ENCODE measurements around the gene HDHD2. TPM values are rescaled to one million over a fixed set of nuclear protein-coding genes. Genes with fewer than 3 reads are reported as not detected.
"Not testable (repeated sequence)": the region's sequence is repeated elsewhere in the genome, so short reads cannot be mapped to it uniquely, and the experiment has no call there.

HDHD2 gene, protein sequence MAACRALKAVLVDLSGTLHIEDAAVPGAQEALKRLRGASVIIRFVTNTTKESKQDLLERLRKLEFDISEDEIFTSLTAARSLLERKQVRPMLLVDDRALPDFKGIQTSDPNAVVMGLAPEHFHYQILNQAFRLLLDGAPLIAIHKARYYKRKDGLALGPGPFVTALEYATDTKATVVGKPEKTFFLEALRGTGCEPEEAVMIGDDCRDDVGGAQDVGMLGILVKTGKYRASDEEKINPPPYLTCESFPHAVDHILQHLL
- 12.6 and 18.2 TPM in 2 replicates for total RNA-seq

DNA sequence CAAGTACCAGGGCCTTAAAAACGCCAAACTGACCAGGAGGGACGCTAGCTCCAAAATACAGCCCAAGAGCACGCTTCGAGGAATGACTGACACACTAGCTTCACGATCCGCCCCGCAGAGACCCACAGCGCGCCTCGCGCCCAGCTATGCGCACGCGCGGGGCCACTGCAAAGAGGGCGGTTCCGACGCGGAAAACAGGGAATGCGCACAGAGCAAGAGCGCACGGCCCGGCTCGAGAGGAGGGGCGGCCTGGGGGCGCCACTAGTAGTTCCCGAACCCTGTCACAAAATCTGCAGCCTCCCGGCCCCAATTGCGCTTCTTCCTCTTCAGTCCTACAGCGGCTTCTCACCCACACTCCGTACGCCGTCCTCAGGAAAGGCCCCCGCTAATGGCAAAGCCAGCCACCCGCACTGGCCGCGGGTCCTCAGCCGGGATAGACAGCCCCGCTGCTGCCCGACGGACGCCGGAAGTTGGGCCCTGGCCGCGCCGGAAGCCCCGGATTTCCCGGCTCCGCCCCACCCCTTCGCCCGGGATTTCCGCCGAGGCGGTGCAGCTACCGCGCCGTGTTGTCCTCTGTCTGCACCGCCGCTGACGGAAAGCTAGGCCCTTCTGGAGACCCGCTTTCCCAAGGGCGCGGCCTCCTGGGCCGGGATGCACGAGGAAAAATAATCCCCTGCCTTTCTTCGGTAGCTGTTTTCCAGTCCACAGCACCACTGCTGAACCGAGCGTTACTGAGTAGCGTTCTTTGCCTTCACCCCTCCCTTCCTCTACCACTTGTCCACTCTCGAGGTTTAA lies at the start of gene HDHD2:
TSS of gene HDHD2 (minus strand) at position 472 of the 795 bp plus-strand sequence. CDS start 14,061 bp downstream, outside the sequence.
- Histone ChIP-seq H3K27me3 (ENCODE audit: control insufficient read depth, insufficient read depth, low read length) (no peaks in the 10 kb centered on the region), H3K36me3 (ENCODE audit: control insufficient read depth, insufficient read depth, low read length) (peaks cover 2% of the 10 kb centered on the region), H3K4me3 (ENCODE audit: low read depth, low read length) (peak within 1 kb of the TSS; percentile 78)
- DNase-seq (ENCODE audit: low read depth), result peak; percentile 54
- no peak for FAIRE-seq
- TF ChIP-seq CTCF (IDR thresholded peaks at IDR 0.05; ENCODE audit: insufficient read depth, low read length, severe bottlenecking), result no peak

GRCh38 chr18:47195961-47196360 lies 45.7 kb upstream of the HDHD2 start:
- not testable (repeated sequence) for H3K27me3 ChIP-seq (ENCODE audit: control insufficient read depth, insufficient read depth, low read length); H3K4me3 ChIP-seq (ENCODE audit: low read depth, low read length); DNase-seq (ENCODE audit: low read depth); H3K36me3 ChIP-seq (ENCODE audit: control insufficient read depth, insufficient read depth, low read length); FAIRE-seq

DNA sequence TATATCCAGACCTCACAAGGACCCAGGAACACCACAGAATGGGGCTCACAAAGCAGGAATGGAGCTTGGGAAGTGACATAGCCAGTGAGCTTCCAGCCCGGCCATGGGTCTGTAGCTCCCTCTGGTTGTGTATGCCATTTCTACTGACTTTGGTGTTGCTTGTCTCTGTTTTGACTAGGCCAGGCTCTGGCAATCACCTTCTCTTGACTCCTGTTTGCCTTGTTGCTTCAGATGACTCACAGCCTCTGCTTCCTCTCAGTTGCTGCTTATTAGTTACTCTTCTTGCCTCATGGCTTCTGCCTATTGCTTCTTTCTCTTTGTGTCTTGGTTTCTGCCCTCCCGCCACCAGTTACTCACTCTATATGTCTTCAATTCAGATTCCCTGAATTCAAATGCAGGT lies 41.7 kb upstream of the HDHD2 start:
- Histone ChIP-seq H3K27me3 (ENCODE audit: control insufficient read depth, insufficient read depth, low read length) (no peaks in the 10 kb centered on the region), H3K4me3 (ENCODE audit: low read depth, low read length) (no peak overlapping the region), H3K36me3 (ENCODE audit: control insufficient read depth, insufficient read depth, low read length) (no peaks in the 10 kb centered on the region)
- TF ChIP-seq CTCF (IDR thresholded peaks at IDR 0.05; ENCODE audit: insufficient read depth, low read length, severe bottlenecking), result peak; percentile 5
- FAIRE-seq (peak; percentile 36), DNase-seq (ENCODE audit: low read depth) (peak; percentile 64)

GRCh38 chr18:47187721-47188120 lies 37.4 kb upstream of the HDHD2 start:
- Histone ChIP-seq H3K27me3 (ENCODE audit: control insufficient read depth, insufficient read depth, low read length) (no peaks in the 10 kb centered on the region), H3K36me3 (ENCODE audit: control insufficient read depth, insufficient read depth, low read length) (no peaks in the 10 kb centered on the region), H3K4me3 (ENCODE audit: low read depth, low read length) (no peak overlapping the region)
- DNase-seq (ENCODE audit: low read depth) (no peak), FAIRE-seq (no peak)
- no peak for TF ChIP-seq CTCF (IDR thresholded peaks at IDR 0.05; ENCODE audit: insufficient read depth, low read length, severe bottlenecking)

DNA sequence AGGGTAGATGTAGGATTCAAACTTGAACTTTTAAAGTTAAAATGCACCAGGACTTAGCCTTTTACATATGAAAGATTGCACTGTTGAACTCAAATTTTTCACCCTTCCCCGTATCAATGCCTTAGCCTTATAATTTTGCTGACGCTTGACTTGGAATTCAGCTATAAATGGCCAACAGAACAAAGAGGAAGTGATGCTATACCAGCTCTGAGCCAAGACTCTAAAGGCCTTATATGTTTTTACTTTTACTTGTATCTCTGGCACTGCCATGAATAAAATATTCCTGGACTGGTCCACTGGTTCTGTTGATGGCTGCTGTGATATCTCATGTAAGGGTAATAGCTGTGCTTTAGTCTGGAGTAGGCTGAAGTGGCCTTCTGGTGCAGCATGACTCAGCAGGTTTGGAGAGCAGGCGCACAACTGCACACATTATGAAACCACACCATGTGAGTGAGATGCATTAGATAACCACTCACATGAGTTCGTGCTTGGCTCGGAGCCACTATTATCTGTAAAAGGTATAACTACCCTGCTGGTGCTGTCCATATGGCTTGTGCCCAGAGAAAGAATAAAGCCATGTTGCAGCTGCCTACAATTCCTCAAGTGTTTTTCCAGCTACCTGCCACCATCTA lies 34.2 kb upstream of the HDHD2 start:
- DNase-seq (ENCODE audit: low read depth) (peak; percentile 64), FAIRE-seq (peak; percentile 7)
- no peak for TF ChIP-seq CTCF (IDR thresholded peaks at IDR 0.05; ENCODE audit: insufficient read depth, low read length, severe bottlenecking)
- Histone ChIP-seq H3K4me3 (ENCODE audit: low read depth, low read length) (no peak overlapping the region), H3K36me3 (ENCODE audit: control insufficient read depth, insufficient read depth, low read length) (no peaks in the 10 kb centered on the region), H3K27me3 (ENCODE audit: control insufficient read depth, insufficient read depth, low read length) (no peaks in the 10 kb centered on the region)

- H3K27me3 ChIP-seq (ENCODE audit: control insufficient read depth, insufficient read depth, low read length); H3K4me3 ChIP-seq (ENCODE audit: low read depth, low read length); DNase-seq (ENCODE audit: low read depth); H3K36me3 ChIP-seq (ENCODE audit: control insufficient read depth, insufficient read depth, low read length); FAIRE-seq: not testable (repeated sequence)
Measured at GRCh38 chr18:47182156-47182555, 31.9 kb upstream of the HDHD2 start.
